ENCODE data around the gene RSU1. TPM values are rescaled to one million over a fixed set of nuclear protein-coding genes. Genes with fewer than 3 reads are reported as not detected.

Gene RSU1
- total RNA-seq (2016; rRNA removed; fragmentation: Illumina TruSeq; extraction: Trizol) (35.1 and 49.7 TPM in 2 replicates), polyA plus RNA-seq (2011; rRNA removed) (29.1 and 32.3 TPM in 2 replicates), polyA minus RNA-seq (2011; rRNA and poly(A)+ RNA removed; ENCODE audit: low replicate concordance) (18.3 and 23.1 TPM in 2 replicates), Bru-seq, nascent RNA (percentile 60 among the genes with signal in this experiment), BruChase-seq, experiment 1, labeled RNA remaining after a 6-hour chase (percentile 53 among the genes with signal in this experiment), BruChase-seq, experiment 2, labeled RNA remaining after a 2-hour chase (percentile 51 among the genes with signal in this experiment)
- 15.6 and 15.7 TPM in 2 replicates for total RNA-seq (2016; cell fraction: cytosol; rRNA removed; fragmentation: Illumina TruSeq; extraction: Trizol; ENCODE audit: low read depth)
- 35.5 and 50.0 TPM in 2 replicates for total RNA-seq (2016; cell fraction: insoluble cytoplasmic fraction; rRNA removed; fragmentation: Illumina TruSeq; extraction: Trizol)
- total RNA-seq (2016; cell fraction: membrane; rRNA removed; fragmentation: Illumina TruSeq; extraction: Trizol), result 17.5 and 18.7 TPM in 2 replicates
- total RNA-seq (2016; cell fraction: nucleus; rRNA removed; fragmentation: Illumina TruSeq; extraction: Trizol), result 20.4 and 20.9 TPM in 2 replicates
- polyA plus RNA-seq (2011; cell fraction: cytosol; rRNA removed), result 25.6 and 34.1 TPM in 2 replicates
- 8.2 and 11.1 TPM in 2 replicates for polyA plus RNA-seq (2011; cell fraction: nucleus; rRNA removed)
- 14.7 and 19.0 TPM in 2 replicates for polyA plus RNA-seq (2012)
- 13.0 and 14.4 TPM in 2 replicates for polyA plus RNA-seq (2016; cell fraction: cytosol; fragmentation: Illumina TruSeq; extraction: Trizol; ENCODE audit: low read depth)
- polyA plus RNA-seq (2016; cell fraction: insoluble cytoplasmic fraction; fragmentation: Illumina TruSeq; extraction: Trizol; ENCODE audit: low read depth), result 77.0 and 78.1 TPM in 2 replicates
- polyA plus RNA-seq (2016; cell fraction: membrane; fragmentation: Illumina TruSeq; extraction: Trizol; ENCODE audit: low read depth), result 16.3 and 17.1 TPM in 2 replicates
- 27.2 and 28.1 TPM in 2 replicates for polyA plus RNA-seq (2016; cell fraction: nucleus; fragmentation: Illumina TruSeq; extraction: Trizol; ENCODE audit: insufficient read depth, low read depth)
- polyA minus RNA-seq (2011; cell fraction: cytosol; rRNA and poly(A)+ RNA removed), result 18.7 and 20.7 TPM in 2 replicates
- 10.7 and 20.3 TPM in 2 replicates for polyA minus RNA-seq (2011; cell fraction: nucleus; rRNA and poly(A)+ RNA removed)
- long read RNA-seq, experiment 1, transcript RSU1-203 (8 exons, 3,919 nt), result minor isoform, 8 of 82 reads
- long read RNA-seq, experiment 1, transcript RSU1-201 (9 exons, 3,834 nt), result major isoform, 45 of 82 reads
- long read RNA-seq, experiment 1, transcript RSU1-205 (8 exons, 3,639 nt), result minor isoform, 18 of 82 reads
- long read RNA-seq, experiment 1, partial matches to known transcripts, result 5 of 82 reads
- long read RNA-seq, experiment 1, other reads (novel, unspliced or antisense), result 6 of 82 reads
- long read RNA-seq, experiment 2, transcript RSU1-201 (9 exons, 3,834 nt), result major isoform, 16 of 60 reads
- long read RNA-seq, experiment 2, transcript RSU1-203 (8 exons, 3,919 nt), result minor isoform, 11 of 60 reads
- long read RNA-seq, experiment 2, partial matches to known transcripts, result 3 of 60 reads
- long read RNA-seq, experiment 2, other reads (novel, unspliced or antisense), result 27 of 60 reads

- H3K36me3 ChIP-seq (replicated peaks in 1 of 2; ENCODE audit: control insufficient read depth in 1 of 2, insufficient read depth in 2 of 2, low read length in 2 of 2), result no peaks in the 10 kb centered on the region
- H3K9me3 ChIP-seq (ENCODE audit: low read length), result peaks cover 8% of the 10 kb centered on the region
- BruUV-seq (replicated peaks), result no TSS peak
- peaks cover 27% of the 10 kb centered on the region for H3K4me1 ChIP-seq (ENCODE audit: insufficient read depth, low read length)
- FAIRE-seq, result peak; percentile 98
- H2AFZ ChIP-seq (ENCODE audit: low read length), result peak within 1 kb of the TSS; percentile 66
- peaks cover 0 to 7% of the 10 kb centered on the region in 2 experiments; a peak in 1 of 5 replicates for H3K27me3 ChIP-seq (ENCODE audit: control insufficient read depth in 1 of 2, insufficient read depth in 2 of 2, low read length in 2 of 2)
- WGBS (ENCODE audit: low lambda C conversion rate), result under 1% methylated on average over 34 of the region's 65 CpGs
- ChIA-PET POLR2A (interaction anchor here (0.6 to 1.4 kb wide), 4 partner anchors 10 to 969 kb away, joined by 3 to 8 read pairs (median 5); partner anchors contain the start of genes MINDY3 and TRDMT1), CTCF (ENCODE audit: low intra/inter-chr PET ratio, low total read pairs) (no interaction called here)
- H4K20me1 ChIP-seq (ENCODE audit: insufficient read depth, low read length), result no peaks in the 10 kb centered on the region
- H3K27ac ChIP-seq (ENCODE audit: extremely low read length, insufficient read depth, low read length), result peak within 1 kb of the TSS; percentile 64
- peak; percentile 98 for ATAC-seq
- DNase-seq (ENCODE audit: low spot score), result peak; percentile 99
- H3K9ac ChIP-seq (ENCODE audit: insufficient read depth, low read depth, low read length), result peak within 1 kb of the TSS; percentile 79
- peaks cover 10% of the 10 kb centered on the region for H3K79me2 ChIP-seq (ENCODE audit: insufficient read depth, low read length)
- H3K4me3 ChIP-seq (replicated peaks in 1 of 3; ENCODE audit: insufficient read depth in 1 of 3, low read depth in 2 of 3, low read length in 3 of 3), result peak within 1 kb of the TSS; percentile 69 to 96 (median 74)
- in situ Hi-C loops (cut with HindIII; ENCODE audit: extremely low pct_ligation_motif_present, low pct_unique_long_range_greater_than_20kb) (no loop called here), intact Hi-C loops (cut with micrococcal nuclease; ENCODE audit: unreplicated experiment) (loop anchor here (10.0 kb wide), 1 partner anchor 943 kb away; no protein-coding TSS in a partner anchor)
- H3K4me2 ChIP-seq (ENCODE audit: low read depth, low read length), result peak within 1 kb of the TSS; percentile 94
- TF ChIP-seq ARID4A (CRISPR knock-in tag; IDR thresholded peaks at IDR 0.05; ENCODE audit: borderline replicate concordance), result peak; percentile 96
- TF ChIP-seq GABPB1 (CRISPR knock-in tag; IDR thresholded peaks at IDR 0.05), result peak; percentile 88
- peak; percentile 51 for TF ChIP-seq TFE3 (CRISPR knock-in tag; IDR thresholded peaks at IDR 0.05)
- TF ChIP-seq ELF1 (CRISPR knock-in tag; IDR thresholded peaks at IDR 0.05), result peak; percentile 100
- peak; percentile 33; the same call in 1 of the 2 replicates for TF ChIP-seq RXRA (CRISPR knock-in tag; IDR thresholded peaks at IDR 0.05)
- TF ChIP-seq GLMP (CRISPR knock-in tag; IDR thresholded peaks at IDR 0.05; ENCODE audit: borderline replicate concordance), result no peak
- peak; percentile 18 for TF ChIP-seq CBX1 (IDR thresholded peaks at IDR 0.05; ENCODE audit: low read depth)
- peak; percentile 58 for TF ChIP-seq SALL1 (CRISPR knock-in tag; IDR thresholded peaks at IDR 0.05)
- TF ChIP-seq FOXA3 (CRISPR knock-in tag; IDR thresholded peaks at IDR 0.05), result peak; percentile 50
Measured at GRCh38 chr10:16817125-16818019, at the start of gene RSU1. Gene RSU1, minus strand, starts transcription at chr10:16817424. Its CDS starts 343 bp downstream, at chr10:16817081.

Data from HepG2 (cell line).